OCI-LY1 (cell line): Measurements from ENCODE around the gene ZDHHC11.

Experiments
- H2AFZ ChIP-seq: fragments of 200-600 bp; sonication (generic), shearing (Covaris generic); 2 replicates; pipeline ENCODE4 v1.6.0; 2014; ENCODE audit warnings: antibody characterized with exemption, mild to moderate bottlenecking, low read length
- H3F3A ChIP-seq: fragments of 200-600 bp; sonication (generic), shearing (Covaris generic); 2 replicates; pipeline ENCODE4 v1.6.0; 2014; ENCODE audit warnings: mild to moderate bottlenecking, antibody characterized with exemption, low read length, moderate library complexity; ENCODE audit not compliant: insufficient read depth
- H3K27ac ChIP-seq: fragments of 200-600 bp; sonication (generic); 2 replicates; pipeline ENCODE4 v1.5.1; 2014; ENCODE audit warnings: low read length, mixed run types, mild to moderate bottlenecking, low read depth; ENCODE audit not compliant: poor library complexity, severe bottlenecking
- H3K27me3 ChIP-seq: fragments of 200-600 bp; sonication (generic); 2 replicates; pipeline ENCODE4 v1.6.0; 2014; ENCODE audit warnings: antibody characterized with exemption, mild to moderate bottlenecking, low read length, moderate library complexity; ENCODE audit not compliant: insufficient read depth
- H3K36me3 ChIP-seq: fragments of 200-600 bp; sonication (generic); 2 replicates; pipeline ENCODE4 v1.6.1; 2014; ENCODE audit warnings: mild to moderate bottlenecking, antibody characterized with exemption, low read length, moderate library complexity, mixed read lengths; ENCODE audit not compliant: insufficient read depth
- H3K4me1 ChIP-seq: fragments of 200-600 bp; sonication (generic); 2 replicates; pipeline ENCODE4 v1.5.1; 2014; ENCODE audit warnings: mild to moderate bottlenecking, low read length, moderate library complexity; ENCODE audit not compliant: insufficient read depth, severe bottlenecking
- H3K4me2 ChIP-seq: fragments of 200-600 bp; sonication (generic), shearing (Covaris generic); 2 replicates; pipeline ENCODE4 v1.6.1; 2014; ENCODE audit warnings: low read length
- H3K4me3 ChIP-seq: fragments of 200-600 bp; sonication (generic); 2 replicates; pipeline ENCODE4 v1.5.1; 2014; ENCODE audit warnings: low read length, low read depth, mild to moderate bottlenecking, mixed read lengths; ENCODE audit not compliant: poor library complexity, severe bottlenecking
- H3K79me2 ChIP-seq: fragments of 200-600 bp; shearing (Covaris generic); 2 replicates; pipeline ENCODE4 v1.6.1; 2016; ENCODE audit warnings: mixed run types, low read length, mixed read lengths; ENCODE audit not compliant: insufficient read depth
- H3K9ac ChIP-seq: fragments of 200-600 bp; sonication (generic), shearing (Covaris generic); 2 replicates; pipeline ENCODE4 v1.6.1; 2014; ENCODE audit warnings: mild to moderate bottlenecking, low read length, mixed read lengths
- H3K9me2 ChIP-seq: fragments of 200-600 bp; sonication (generic), shearing (Covaris generic); 2 replicates; pipeline ENCODE4 v1.6.1; 2014; ENCODE audit warnings: low read depth, mild to moderate bottlenecking, low read length, mixed read lengths
- H3K9me3 ChIP-seq: fragments of 200-600 bp; shearing (Covaris generic); 2 replicates; pipeline ENCODE4 v1.6.1; 2014; ENCODE audit warnings: low read length, mixed read lengths
- H4K20me1 ChIP-seq: fragments of 200-600 bp; sonication (generic), shearing (Covaris generic); 2 replicates; pipeline ENCODE4 v1.6.0; 2016; ENCODE audit warnings: mild to moderate bottlenecking, low read length; ENCODE audit not compliant: insufficient read depth
- CTCF ChIP-seq: fragments of 200-600 bp; sonication (generic), shearing (Covaris generic); IDR thresholded peaks from 2 replicates; pipeline ENCODE4 v1.5.1; 2017; ENCODE audit warnings: mild to moderate bottlenecking, antibody characterized with exemption, low read length, moderate library complexity, mixed read lengths
- EZH2 ChIP-seq: fragments of 200-600 bp; sonication (generic), shearing (Covaris generic); IDR thresholded peaks from 2 replicates; pipeline ENCODE4 v1.8.0; 2017; ENCODE audit warnings: borderline replicate concordance, mixed run types, mild to moderate bottlenecking, antibody characterized with exemption, low read length, moderate library complexity, mixed read lengths

Gene ZDHHC11

GRCh38 chr5:886716-887325, 36.0 kb upstream of the ZDHHC11 start:
- no peaks in the 10 kb centered on the region for H3K9me3 ChIP-seq
- TF ChIP-seq EZH2: no peak
- TF ChIP-seq CTCF: no peak

GRCh38 chr5:886036-886435, 35.2 kb upstream of the ZDHHC11 start:
- Histone ChIP-seq H2AFZ (no peak overlapping the region), H4K20me1 (no peaks in the 10 kb centered on the region), H3K9me2 (no peaks in the 10 kb centered on the region), H3K4me1 (peaks cover 2% of the 10 kb centered on the region), H3K4me2 (no peak overlapping the region), H3K9ac (no peak overlapping the region), H3K27ac (no peak overlapping the region), H3K4me3 (no peak overlapping the region), H3K36me3 (peaks cover 100% of the 10 kb centered on the region), H3K79me2 (no peaks in the 10 kb centered on the region), H3K27me3 (no peaks in the 10 kb centered on the region), H3F3A (no peaks in the 10 kb centered on the region), H3K9me3 (no peaks in the 10 kb centered on the region)
- TF ChIP-seq CTCF (no peak), EZH2 (no peak)

More at GRCh38 chr5:886716-887325, 36.0 kb upstream of the ZDHHC11 start:
- Histone ChIP-seq H2AFZ (no peak overlapping the region), H3K79me2 (no peaks in the 10 kb centered on the region), H3K4me2 (no peak overlapping the region), H3K36me3 (peaks cover 94% of the 10 kb centered on the region), H4K20me1 (no peaks in the 10 kb centered on the region), H3K27me3 (no peaks in the 10 kb centered on the region), H3K27ac (no peak overlapping the region), H3K4me3 (no peak overlapping the region), H3F3A (no peaks in the 10 kb centered on the region), H3K4me1 (peaks cover 10% of the 10 kb centered on the region), H3K9ac (no peak overlapping the region), H3K9me2 (no peaks in the 10 kb centered on the region)

GRCh38 chr5:885529-885928, 34.7 kb upstream of the ZDHHC11 start:
- Histone ChIP-seq H2AFZ (no peak overlapping the region), H3K4me3 (no peak overlapping the region), H3K4me1 (no peaks in the 10 kb centered on the region), H4K20me1 (no peaks in the 10 kb centered on the region), H3K9me2 (no peaks in the 10 kb centered on the region), H3K27ac (no peak overlapping the region), H3F3A (no peaks in the 10 kb centered on the region), H3K79me2 (no peaks in the 10 kb centered on the region), H3K27me3 (no peaks in the 10 kb centered on the region), H3K36me3 (peaks cover 100% of the 10 kb centered on the region), H3K4me2 (no peak overlapping the region), H3K9me3 (no peaks in the 10 kb centered on the region), H3K9ac (no peak overlapping the region)
- TF ChIP-seq CTCF: no peak
- no peak for TF ChIP-seq EZH2
